Spleen (tissue), 7 donors: Measurements from ENCODE around the gene KIF3B.

Experiments
- CTCF ChIP-seq, 11 experiments: fragments of 200-600 bp in 7 of 11; fragments of 450-650 bp in 4 of 11; sonication (generic) in 4 of 11; IDR thresholded peaks in 8 of 11; conservative IDR thresholded peaks in 3 of 11; 1 replicate in 7 of 11; 2 replicates in 4 of 11; pipeline versions ENCODE4 v1.4.0 to v1.8.0; 2016 to 2021; ENCODE audit warnings: antibody characterized with exemption in 11 of 11, inconsistent platforms in 4 of 11, mild to moderate bottlenecking in 1 of 11
- POLR2AphosphoS5 ChIP-seq, 3 donors: sonication (generic); formaldehyde crosslinking; IDR thresholded peaks; one replicate each; pipeline ENCODE4 v1.5.1; 2017; ENCODE audit warnings: antibody characterized with exemption in 3 of 3
- donor health status: DM: no; HTN: no; CAD: no; lungs with moderate emphysema.
- donor health status: DM: no; HTN: no; CAD: no.
- donor health status: DM: no; HTN: no; CAD: no.

- TF ChIP-seq CTCF (IDR thresholded peaks at IDR 0.05 in 8 of 11, conservative IDR thresholded peaks at IDR 0.05 in 3 of 11) (no peak), POLR2AphosphoS5 (IDR thresholded peaks at IDR 0.05) (no peak)
Measured at GRCh38 chr20:32356622-32357374, 79.3 kb downstream of the KIF3B start.
